ENCODE measurements around the gene OR51E1. TPM values are rescaled to one million over a fixed set of nuclear protein-coding genes. Genes with fewer than 3 reads are reported as not detected.

The OR51E1 gene
- total and polyA plus RNA-seq, 9 of the 15 experiments (the other 6 are each of a cell fraction or from before 2014, with no cell fraction given) = 0.03 to 0.04 TPM; not detected in 7

GRCh38 chr11:4658629-4659445, 15.1 kb downstream of the OR51E1 start (continued):
- TF ChIP-seq NBN (IDR thresholded peaks at IDR 0.05; ENCODE audit: low read depth) = no peak
- TF ChIP-seq BCL6 (CRISPR knock-in tag; IDR thresholded peaks at IDR 0.05) = no peak
- no peak for TF ChIP-seq SMARCE1 (IDR thresholded peaks at IDR 0.05)
- no peak for TF ChIP-seq ZKSCAN8 (CRISPR knock-in tag; IDR thresholded peaks at IDR 0.05)
- TF ChIP-seq ZNF766 (CRISPR knock-in tag; conservative IDR thresholded peaks at IDR 0.05) = 0 out of 2 replicates have a peak, but pooled peaks have one; percentile 27
- no peak for TF ChIP-seq CAMTA2 (CRISPR knock-in tag; conservative IDR thresholded peaks at IDR 0.05)
- TF ChIP-seq POLR2A (conservative IDR thresholded peaks at IDR 0.05) = no peak
- TF ChIP-seq ZFP36 (IDR thresholded peaks at IDR 0.05; ENCODE audit: low read depth, low read length, partially characterized antibody) = no peak
- no peak for TF ChIP-seq RBM39 (optimal IDR thresholded peaks at IDR 0.05; ENCODE audit: low read depth, low read length)
- TF ChIP-seq, protein P1, sequence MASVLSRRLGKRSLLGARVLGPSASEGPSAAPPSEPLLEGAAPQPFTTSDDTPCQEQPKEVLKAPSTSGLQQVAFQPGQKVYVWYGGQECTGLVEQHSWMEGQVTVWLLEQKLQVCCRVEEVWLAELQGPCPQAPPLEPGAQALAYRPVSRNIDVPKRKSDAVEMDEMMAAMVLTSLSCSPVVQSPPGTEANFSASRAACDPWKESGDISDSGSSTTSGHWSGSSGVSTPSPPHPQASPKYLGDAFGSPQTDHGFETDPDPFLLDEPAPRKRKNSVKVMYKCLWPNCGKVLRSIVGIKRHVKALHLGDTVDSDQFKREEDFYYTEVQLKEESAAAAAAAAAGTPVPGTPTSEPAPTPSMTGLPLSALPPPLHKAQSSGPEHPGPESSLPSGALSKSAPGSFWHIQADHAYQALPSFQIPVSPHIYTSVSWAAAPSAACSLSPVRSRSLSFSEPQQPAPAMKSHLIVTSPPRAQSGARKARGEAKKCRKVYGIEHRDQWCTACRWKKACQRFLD (CRISPR knock-in tag; IDR thresholded peaks at IDR 0.05) = no peak
- no peak for TF ChIP-seq ZNF655 (CRISPR knock-in tag; IDR thresholded peaks at IDR 0.05)
- TF ChIP-seq ZBED1 (IDR thresholded peaks at IDR 0.05) = no peak
- no peak for TF ChIP-seq ZBTB40 (IDR thresholded peaks at IDR 0.05)
- no peak for TF ChIP-seq ZBTB40 (CRISPR knock-in tag; IDR thresholded peaks at IDR 0.05)
- TF ChIP-seq, protein P2, sequence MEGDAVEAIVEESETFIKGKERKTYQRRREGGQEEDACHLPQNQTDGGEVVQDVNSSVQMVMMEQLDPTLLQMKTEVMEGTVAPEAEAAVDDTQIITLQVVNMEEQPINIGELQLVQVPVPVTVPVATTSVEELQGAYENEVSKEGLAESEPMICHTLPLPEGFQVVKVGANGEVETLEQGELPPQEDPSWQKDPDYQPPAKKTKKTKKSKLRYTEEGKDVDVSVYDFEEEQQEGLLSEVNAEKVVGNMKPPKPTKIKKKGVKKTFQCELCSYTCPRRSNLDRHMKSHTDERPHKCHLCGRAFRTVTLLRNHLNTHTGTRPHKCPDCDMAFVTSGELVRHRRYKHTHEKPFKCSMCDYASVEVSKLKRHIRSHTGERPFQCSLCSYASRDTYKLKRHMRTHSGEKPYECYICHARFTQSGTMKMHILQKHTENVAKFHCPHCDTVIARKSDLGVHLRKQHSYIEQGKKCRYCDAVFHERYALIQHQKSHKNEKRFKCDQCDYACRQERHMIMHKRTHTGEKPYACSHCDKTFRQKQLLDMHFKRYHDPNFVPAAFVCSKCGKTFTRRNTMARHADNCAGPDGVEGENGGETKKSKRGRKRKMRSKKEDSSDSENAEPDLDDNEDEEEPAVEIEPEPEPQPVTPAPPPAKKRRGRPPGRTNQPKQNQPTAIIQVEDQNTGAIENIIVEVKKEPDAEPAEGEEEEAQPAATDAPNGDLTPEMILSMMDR (IDR thresholded peaks at IDR 0.05 in 2 of 3, conservative IDR thresholded peaks at IDR 0.05 in 1 of 3; ENCODE audit: insufficient read depth in 2 of 3, low read depth in 1 of 3, low read length in 3 of 3) = no peak

Data from K562 (cell line).